ENCODE results near the gene MYO1E. TPM values are rescaled to one million over a fixed set of nuclear protein-coding genes. Genes with fewer than 3 reads are reported as not detected.

The MYO1E gene
- polyA plus RNA-seq, 6 donors from 2014 or later, result 32.4 to 80.0 (median 45.3) TPM

- Mint-ChIP-seq H3K9me3 (no peaks in the 10 kb centered on the region), H3K27ac (peak overlapping the region in 1 of 6 donors; percentile 16), H3K27me3 (no peaks in the 10 kb centered on the region), H3K4me1 (peaks cover 6 to 28% (median 27%) of the 10 kb centered on the region in 3 donors), H3K4me3 (no peak overlapping the region), H3K36me3 (no peaks in the 10 kb centered on the region)
- no peak for ATAC-seq (ENCODE audit: low read depth in 2 of 2)
- DNase-seq, result no peak
Measured at GRCh38 chr15:59379531-59379930, 6.9 kb upstream of the MYO1E start.

DNA sequence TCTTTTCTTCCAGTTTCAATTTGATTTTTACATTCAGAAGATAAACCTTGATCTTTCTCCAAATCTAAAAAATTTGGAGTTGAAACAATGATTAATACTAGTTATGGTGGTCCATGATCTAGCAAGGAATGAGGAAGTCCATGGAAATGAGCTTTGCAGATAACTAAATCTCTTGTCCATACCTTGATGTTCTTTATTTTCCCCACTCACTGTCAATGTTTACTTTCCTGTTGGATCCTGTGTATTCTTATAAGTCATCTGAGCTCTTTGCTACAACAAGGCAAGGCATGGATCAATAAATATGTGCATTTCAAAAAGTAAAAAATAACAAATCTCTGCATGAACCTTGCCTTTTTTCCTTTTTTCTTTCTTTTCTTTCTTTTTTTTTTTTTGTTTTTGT is 6.2 kb upstream of the MYO1E start:
- Mint-ChIP-seq H3K4me1 (peaks cover 10 to 35% (median 34%) of the 10 kb centered on the region in 3 donors), H3K36me3 (no peaks in the 10 kb centered on the region), H3K9me3 (no peaks in the 10 kb centered on the region), H3K27me3 (no peaks in the 10 kb centered on the region), H3K4me3 (no peak overlapping the region), H3K27ac (peak overlapping the region in 2 of 6 donors; percentile 9 to 82)
- ATAC-seq (ENCODE audit: low read depth in 2 of 2) (no peak), DNase-seq (no peak)

DNA sequence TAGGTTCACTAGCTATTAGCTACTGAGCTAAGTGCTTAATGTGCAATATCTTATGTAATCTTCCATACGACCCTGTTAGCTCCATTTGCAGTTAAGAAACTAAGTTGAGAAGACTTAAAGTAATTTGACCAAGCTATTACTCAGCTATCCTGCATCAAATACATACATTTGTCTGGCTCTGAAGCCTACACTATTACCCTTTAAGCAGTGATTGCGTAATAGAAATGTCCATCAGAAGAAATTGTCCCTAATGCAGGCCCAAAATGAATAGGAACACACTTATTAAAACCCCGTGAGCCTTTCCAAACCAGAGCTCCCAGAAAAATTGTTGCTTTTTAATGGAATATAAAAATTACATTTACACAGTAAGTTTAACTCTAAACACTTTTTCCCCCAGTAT is 5.3 kb upstream of the MYO1E start:
- ATAC-seq (ENCODE audit: low read depth in 2 of 2), result no peak
- no peaks in the 10 kb centered on the region for H3K36me3 Mint-ChIP-seq
- H3K4me1 Mint-ChIP-seq, result peaks cover 18 to 44% (median 43%) of the 10 kb centered on the region in 3 donors
- no peak for DNase-seq
- H3K9me3 Mint-ChIP-seq, result no peaks in the 10 kb centered on the region
- peak overlapping the region in 3 of 6 donors; percentile 13 to 58 (median 42) for H3K27ac Mint-ChIP-seq
- H3K27me3 Mint-ChIP-seq, result no peaks in the 10 kb centered on the region
- no peak overlapping the region for H3K4me3 Mint-ChIP-seq

GRCh38 chr15:59376733-59377132 is 4.1 kb upstream of the MYO1E start:
- Mint-ChIP-seq H3K4me1 (peaks cover 22 to 47% (median 47%) of the 10 kb centered on the region in 3 donors), H3K9me3 (no peaks in the 10 kb centered on the region), H3K27ac (peak overlapping the region in 4 of 6 donors; percentile 47 to 79 (median 72)), H3K27me3 (no peaks in the 10 kb centered on the region), H3K36me3 (no peaks in the 10 kb centered on the region), H3K4me3 (peak overlapping the region in 4 of 8 donors; percentile 6 to 75 (median 38))
- no peak for ATAC-seq (ENCODE audit: low read depth in 2 of 2)
- peak; percentile 13 for DNase-seq

DNA sequence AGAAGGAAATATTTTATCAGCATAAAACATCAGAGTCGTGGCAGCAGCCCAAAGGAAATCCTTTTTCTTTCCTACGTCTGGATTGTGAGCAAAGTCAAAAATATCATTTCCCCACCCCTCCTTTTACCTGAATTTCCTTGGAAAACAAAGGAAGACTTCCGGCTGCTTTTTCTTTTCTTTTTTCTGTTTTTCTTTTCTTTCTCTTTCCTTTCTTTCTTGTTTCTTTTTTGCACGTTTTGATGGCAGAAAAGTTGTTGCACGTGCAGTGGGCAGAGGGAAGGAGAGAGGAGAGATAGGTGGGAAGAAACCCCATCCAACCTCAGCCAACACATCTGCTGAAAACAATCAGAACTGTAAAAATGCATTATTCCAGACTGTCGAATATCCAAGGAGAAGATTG is 544 bp upstream of the MYO1E start:
- Mint-ChIP-seq H3K4me3 (peak overlapping the region; percentile 97 to 99 (median 98)), H3K36me3 (no peaks in the 10 kb centered on the region), H3K4me1 (peaks cover 50 to 76% (median 72%) of the 10 kb centered on the region in 3 donors), H3K27me3 (no peaks in the 10 kb centered on the region), H3K27ac (peak overlapping the region in 5 of 6 donors; percentile 92 to 97 (median 95)), H3K9me3 (no peaks in the 10 kb centered on the region)
- ATAC-seq (ENCODE audit: low read depth in 2 of 2) (no peak), DNase-seq (no peak)

GRCh38 chr15:59371458-59372351 is 966 bp downstream of the MYO1E start:
- H3K27ac Mint-ChIP-seq, result peak overlapping the region; percentile 83 to 98 (median 97)
- no peaks in the 10 kb centered on the region for H3K27me3 Mint-ChIP-seq
- peak; percentile 57 to 61 for ATAC-seq (ENCODE audit: low read depth in 2 of 2)
- no peaks in the 10 kb centered on the region for H3K36me3 Mint-ChIP-seq
- peak; percentile 50 for DNase-seq
- H3K4me3 Mint-ChIP-seq, result peak overlapping the region; percentile 97 to 99 (median 98)
- no peaks in the 10 kb centered on the region for H3K9me3 Mint-ChIP-seq
- H3K4me1 Mint-ChIP-seq, result peaks cover 54 to 73% (median 71%) of the 10 kb centered on the region in 3 donors

- Mint-ChIP-seq H3K4me3 (peak overlapping the region in 6 of 8 donors; percentile 22 to 99 (median 98)), H3K27ac (peak overlapping the region; percentile 49 to 98 (median 88)), H3K4me1 (peaks cover 54 to 75% (median 69%) of the 10 kb centered on the region in 3 donors), H3K36me3 (peaks cover 0 to 4% of the 10 kb centered on the region in 2 donors), H3K9me3 (no peaks in the 10 kb centered on the region), H3K27me3 (no peaks in the 10 kb centered on the region)
- no peak for ATAC-seq (ENCODE audit: low read depth in 2 of 2)
- no peak for DNase-seq
Measured at GRCh38 chr15:59369597-59369996, 3.1 kb downstream of the MYO1E start.

GRCh38 chr15:59367022-59367451 is 5.6 kb downstream of the MYO1E start:
- H3K9me3 Mint-ChIP-seq, result no peaks in the 10 kb centered on the region
- H3K27me3 Mint-ChIP-seq, result no peaks in the 10 kb centered on the region
- H3K36me3 Mint-ChIP-seq, result peaks cover 0 to 4% of the 10 kb centered on the region in 2 donors
- DNase-seq, result no peak
- H3K4me1 Mint-ChIP-seq, result peaks cover 42 to 76% (median 65%) of the 10 kb centered on the region in 3 donors
- H3K4me3 Mint-ChIP-seq, result peak overlapping the region in 3 of 8 donors; percentile 7 to 60 (median 25)
- peak overlapping the region in 4 of 6 donors; percentile 16 to 74 (median 66) for H3K27ac Mint-ChIP-seq
- ATAC-seq (ENCODE audit: low read depth in 2 of 2), result no peak

DNA sequence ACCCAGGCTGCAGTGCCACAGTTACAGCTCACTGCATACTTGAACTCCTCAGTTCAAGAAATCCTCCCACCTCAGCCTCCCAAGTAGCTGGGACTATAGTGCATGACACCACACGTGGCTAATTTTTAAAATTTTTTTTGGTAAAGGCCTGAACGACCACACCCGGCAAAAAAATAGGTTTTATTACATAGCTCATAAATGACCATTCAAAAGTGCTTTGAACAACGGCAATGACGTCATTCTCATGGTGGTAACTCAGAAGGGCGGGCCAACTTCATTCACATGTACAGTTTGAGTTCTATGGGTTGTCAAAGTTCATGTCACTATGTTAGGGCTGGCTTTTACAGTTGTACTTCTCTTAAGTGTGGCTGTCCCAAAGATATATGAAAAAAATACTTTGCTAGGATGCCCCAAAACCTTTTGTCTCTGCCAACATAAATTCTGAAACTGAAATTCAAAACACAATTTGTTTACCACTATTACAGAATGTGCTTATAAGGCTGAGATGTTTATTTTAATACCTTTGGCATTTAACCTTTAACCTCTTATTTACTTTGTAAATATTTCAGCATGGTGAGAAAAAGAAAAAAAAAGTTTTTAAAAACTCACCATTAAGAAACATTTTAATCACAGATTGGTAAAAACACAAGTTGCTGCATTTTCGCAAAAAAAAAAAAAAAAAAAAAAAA is 6.2 kb downstream of the MYO1E start:
- Mint-ChIP-seq H3K4me3 (peak overlapping the region in 1 of 8 donors; percentile 60), H3K27me3 (no peaks in the 10 kb centered on the region), H3K4me1 (peaks cover 41 to 76% (median 65%) of the 10 kb centered on the region in 3 donors), H3K9me3 (no peaks in the 10 kb centered on the region), H3K27ac (peak overlapping the region in 3 of 6 donors; percentile 28 to 74 (median 49)), H3K36me3 (peaks cover 0 to 4% of the 10 kb centered on the region in 2 donors)
- no peak for DNase-seq
- ATAC-seq (ENCODE audit: low read depth in 2 of 2), result no peak

GRCh38 chr15:59364248-59364647 is 8.4 kb downstream of the MYO1E start:
- H3K27ac Mint-ChIP-seq, result peak overlapping the region in 1 of 6 donors; percentile 34
- no peak for DNase-seq
- H3K4me1 Mint-ChIP-seq, result peaks cover 29 to 77% (median 57%) of the 10 kb centered on the region in 3 donors
- no peaks in the 10 kb centered on the region for H3K27me3 Mint-ChIP-seq
- ATAC-seq (ENCODE audit: low read depth in 2 of 2), result no peak
- H3K9me3 Mint-ChIP-seq, result no peaks in the 10 kb centered on the region
- H3K36me3 Mint-ChIP-seq, result peaks cover 0 to 4% of the 10 kb centered on the region in 2 donors
- no peak overlapping the region for H3K4me3 Mint-ChIP-seq

DNA sequence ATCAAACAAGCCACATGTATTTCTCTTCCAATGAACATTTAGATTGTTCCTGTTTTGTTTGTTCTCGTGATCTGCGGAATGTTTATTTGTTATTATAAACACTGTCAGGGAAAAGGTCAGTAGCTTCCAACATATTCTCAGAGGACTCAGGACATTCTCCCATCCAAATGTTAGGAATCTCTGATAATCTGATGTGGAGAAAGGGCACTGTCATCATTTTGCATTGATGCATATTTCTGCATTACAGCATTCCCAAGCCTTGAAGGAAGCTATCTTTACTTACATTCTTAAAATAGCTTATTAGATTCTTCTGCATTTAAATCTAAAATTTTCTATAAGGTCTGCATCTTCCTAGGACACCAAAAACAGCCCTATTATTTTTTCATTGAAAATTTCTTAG is 10.3 kb downstream of the MYO1E start:
- Mint-ChIP-seq H3K36me3 (peaks cover 0 to 4% of the 10 kb centered on the region in 2 donors), H3K27ac (peak overlapping the region in 1 of 6 donors; percentile 10), H3K9me3 (no peaks in the 10 kb centered on the region), H3K4me1 (peaks cover 28 to 79% (median 58%) of the 10 kb centered on the region in 3 donors), H3K4me3 (no peak overlapping the region), H3K27me3 (no peaks in the 10 kb centered on the region)
- ATAC-seq (ENCODE audit: low read depth in 2 of 2), result no peak
- no peak for DNase-seq

DNA sequence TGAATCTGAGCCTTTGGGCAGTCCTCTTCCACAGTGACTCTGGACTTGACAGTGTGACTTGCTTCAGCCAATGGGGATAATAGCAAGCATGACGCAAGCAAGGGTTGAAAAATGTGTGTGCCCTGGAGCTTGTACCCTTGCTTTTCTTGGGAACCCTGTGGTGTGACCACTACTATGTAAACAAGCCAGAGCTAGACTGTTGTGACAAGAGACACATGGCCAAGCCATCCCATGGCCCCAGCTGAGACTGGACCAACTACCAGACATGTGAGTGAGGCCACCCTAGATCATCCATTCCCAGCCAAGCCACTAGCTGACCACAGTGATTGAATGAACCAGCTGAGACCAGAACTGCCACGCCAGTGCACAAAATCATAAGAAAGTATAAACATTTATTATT is 11.8 kb downstream of the MYO1E start:
- DNase-seq (no peak), ATAC-seq (ENCODE audit: low read depth in 2 of 2) (no peak)
- Mint-ChIP-seq H3K36me3 (no peaks in the 10 kb centered on the region), H3K9me3 (no peaks in the 10 kb centered on the region), H3K4me1 (peaks cover 24 to 78% (median 55%) of the 10 kb centered on the region in 3 donors), H3K4me3 (no peak overlapping the region), H3K27me3 (no peaks in the 10 kb centered on the region), H3K27ac (peak overlapping the region in 2 of 6 donors; percentile 47 to 90)

GRCh38 chr15:59360305-59360704 is 12.4 kb downstream of the MYO1E start:
- peaks cover 29 to 82% (median 61%) of the 10 kb centered on the region in 3 donors for H3K4me1 Mint-ChIP-seq
- H3K36me3 Mint-ChIP-seq, result no peaks in the 10 kb centered on the region
- H3K27me3 Mint-ChIP-seq, result no peaks in the 10 kb centered on the region
- DNase-seq, result no peak
- no peak overlapping the region for H3K4me3 Mint-ChIP-seq
- no peaks in the 10 kb centered on the region for H3K9me3 Mint-ChIP-seq
- no peak for ATAC-seq (ENCODE audit: low read depth in 2 of 2)
- peak overlapping the region in 2 of 6 donors; percentile 35 to 76 for H3K27ac Mint-ChIP-seq

Data from naive B cell (primary cell).